ENCODE results near the gene DOCK2.

The DOCK2 gene

GRCh38 chr5:169695025-169695625 lies 58.0 kb downstream of the DOCK2 start:
- DNase-seq: no peak

GRCh38 chr5:169695919-169696490 lies 58.9 kb downstream of the DOCK2 start:
- no peak for DNase-seq

GRCh38 chr5:169696621-169697510 lies 59.8 kb downstream of the DOCK2 start:
- no peak for DNase-seq

GRCh38 chr5:169697511-169697890 lies 60.4 kb downstream of the DOCK2 start:
- DNase-seq: no peak

GRCh38 chr5:169697976-169698375 lies 60.9 kb downstream of the DOCK2 start:
- no peak for DNase-seq

- DNase-seq: no peak
Observed at GRCh38 chr5:169700611-169701010, 63.5 kb downstream of the DOCK2 start.

GRCh38 chr5:169701910-169702451 lies 64.9 kb downstream of the DOCK2 start:
- DNase-seq: peak in 1 of 2 donors; percentile 5

GRCh38 chr5:169702693-169703481 lies 65.8 kb downstream of the DOCK2 start:
- DNase-seq: no peak

GRCh38 chr5:169703813-169704212 lies 66.7 kb downstream of the DOCK2 start:
- no peak for DNase-seq

- no peak for DNase-seq
Observed at GRCh38 chr5:169705322-169705721, 68.2 kb downstream of the DOCK2 start.

- DNase-seq: no peak
Observed at GRCh38 chr5:169706071-169706470, 69.0 kb downstream of the DOCK2 start.

- no peak for DNase-seq
Observed at GRCh38 chr5:169706758-169707450, 69.8 kb downstream of the DOCK2 start.

- no peak for DNase-seq
Observed at GRCh38 chr5:169707686-169708085, 70.6 kb downstream of the DOCK2 start.

- DNase-seq: no peak
Observed at GRCh38 chr5:169710675-169711074, 73.6 kb downstream of the DOCK2 start.

- DNase-seq: no peak
Observed at GRCh38 chr5:169711551-169712225, 74.6 kb downstream of the DOCK2 start.

GRCh38 chr5:169712428-169712827 lies 75.4 kb downstream of the DOCK2 start:
- no peak for DNase-seq

GRCh38 chr5:169716287-169716686 lies 79.2 kb downstream of the DOCK2 start:
- DNase-seq: no peak

- no peak for DNase-seq
Observed at GRCh38 chr5:169717288-169717687, 80.2 kb downstream of the DOCK2 start.

- DNase-seq: no peak
Observed at GRCh38 chr5:169719360-169720314, 82.6 kb downstream of the DOCK2 start.

- no peak for DNase-seq
Observed at GRCh38 chr5:169721771-169722170, 84.7 kb downstream of the DOCK2 start.
